DMS 273 (cell line): ENCODE measurements around the gene SMARCC1.
A peak's percentile ranks its signal among the peaks of the same experiment; 100 is the strongest.

ENCODE experiments used
- DNase-seq: peaks from one replicate; lab custom pipeline; 2025; ENCODE audit not compliant: unreplicated experiment; lab: John Stamatoyannopoulos, UW

The SMARCC1 gene

DNA sequence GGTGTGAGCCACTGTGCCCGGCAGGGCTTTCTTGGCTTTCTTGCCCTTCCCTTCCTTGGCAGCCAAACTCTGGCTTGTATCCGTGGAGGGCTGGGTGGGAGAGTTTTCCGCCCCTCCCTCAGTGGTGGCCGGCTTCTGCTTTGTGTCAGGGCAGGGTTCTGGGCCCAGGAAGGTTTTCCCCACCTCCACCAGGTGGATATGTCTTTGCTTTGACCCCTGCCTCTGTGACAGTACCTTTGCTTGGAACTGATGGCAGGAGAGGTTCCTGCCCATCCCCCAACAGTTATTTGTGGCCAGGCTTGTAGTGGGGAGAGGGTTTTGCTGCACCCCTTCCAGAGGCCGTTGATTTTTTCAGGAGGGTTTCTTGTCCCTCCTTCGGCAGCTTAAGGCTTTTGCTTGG, 227.4 kb downstream of the SMARCC1 start:
- DNase-seq: no peak

DNA sequence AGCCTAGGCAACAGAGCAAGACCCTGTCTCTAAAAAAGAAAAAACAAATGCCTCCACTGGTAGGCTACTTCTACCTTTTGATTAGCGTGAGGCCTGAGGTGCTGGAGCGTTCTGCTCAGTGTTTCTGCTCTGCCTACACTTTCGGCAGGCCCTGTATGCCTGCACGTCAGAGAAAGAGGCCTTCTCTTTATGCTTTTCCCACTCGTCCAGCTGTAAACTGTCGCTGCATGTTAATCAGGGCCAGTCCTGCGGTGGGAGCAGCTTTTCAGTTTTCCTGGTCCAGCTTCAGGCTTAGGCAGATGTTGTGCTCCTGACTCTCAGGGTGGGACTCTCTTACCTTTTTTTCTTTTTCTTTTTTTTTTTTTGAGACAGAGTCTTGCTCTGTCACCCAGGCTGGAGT, 228.3 kb downstream of the SMARCC1 start:
- no peak for DNase-seq

DNA sequence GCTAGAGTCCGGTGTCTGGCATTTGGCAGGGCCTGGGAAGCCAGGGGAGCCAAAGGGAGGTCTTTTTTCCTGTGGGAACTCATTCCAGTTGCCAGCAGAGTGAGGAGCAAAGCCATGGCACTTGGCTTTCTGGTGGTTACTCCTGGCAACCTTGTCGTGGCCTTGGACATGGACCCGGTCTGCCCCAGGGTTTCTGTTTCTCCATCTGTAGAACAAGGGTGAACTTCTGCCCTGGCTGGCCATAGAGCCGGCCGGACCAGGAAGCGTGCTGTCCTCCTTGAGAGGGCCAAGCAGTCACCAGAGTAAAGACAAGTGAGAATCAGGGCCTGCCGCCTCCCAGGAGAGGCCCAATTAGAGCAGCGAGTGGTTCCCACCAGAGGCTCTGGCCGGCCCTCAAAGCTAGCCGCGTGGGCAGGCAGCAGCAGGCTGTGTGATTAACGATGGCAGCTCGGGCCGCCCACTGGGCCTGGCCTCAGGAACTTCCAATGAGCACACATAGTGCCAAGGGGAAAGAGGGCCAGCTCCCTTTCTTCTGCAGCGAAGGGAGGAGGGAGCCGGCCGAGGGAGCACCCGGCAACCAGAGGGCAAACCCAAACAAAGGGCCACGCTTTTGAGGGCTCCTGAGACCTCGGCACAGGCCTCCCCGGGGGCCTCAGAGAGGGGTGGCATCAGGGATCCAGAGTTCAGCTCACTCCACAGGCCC, 239.1 kb downstream of the SMARCC1 start:
- DNase-seq: peak; percentile 3

DNA sequence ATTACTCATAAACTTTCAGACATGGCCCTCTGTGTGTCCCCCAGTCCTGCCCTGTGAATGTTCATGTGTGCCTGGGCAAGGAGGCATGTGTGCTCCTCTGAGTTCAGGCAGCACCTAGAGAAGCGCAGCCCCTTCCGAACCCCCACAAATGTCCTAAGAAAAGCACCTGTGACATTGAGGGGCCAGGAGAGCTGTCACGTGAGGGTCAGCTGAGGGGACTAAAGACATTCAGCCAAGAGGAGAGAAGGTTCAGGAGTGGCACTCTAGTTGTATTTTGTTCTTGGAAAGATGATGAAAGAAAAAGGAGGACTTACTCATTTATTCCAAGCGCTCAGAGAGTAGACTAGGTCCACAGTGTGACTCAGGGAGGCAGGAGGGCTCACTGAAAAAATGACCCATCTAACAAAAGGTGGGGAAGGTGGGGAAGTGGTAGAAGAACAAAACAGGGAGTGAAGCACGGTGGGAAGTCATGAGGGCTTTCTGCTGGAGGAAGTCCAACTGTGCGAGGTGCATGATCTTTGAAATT, 240.0 kb downstream of the SMARCC1 start:
- no peak for DNase-seq

DNA sequence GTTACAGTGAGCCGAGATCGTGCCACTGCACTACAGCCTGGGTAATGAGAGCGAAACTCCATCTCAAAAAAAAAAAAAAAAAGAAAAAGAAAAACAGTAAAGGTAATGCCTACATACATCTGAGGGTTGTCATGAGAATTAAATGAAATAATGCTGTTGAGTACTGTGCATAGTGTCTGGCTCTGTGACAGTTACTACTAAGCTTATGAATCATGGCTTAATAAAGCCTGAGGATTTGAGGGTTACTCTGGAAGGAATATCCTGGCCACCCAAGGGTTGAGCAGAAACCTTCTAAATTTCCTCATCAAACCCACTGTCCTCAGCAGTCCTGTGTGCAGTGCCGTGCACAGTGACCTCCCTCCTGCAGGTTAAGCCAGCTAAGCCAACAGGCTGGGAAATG, 241.4 kb downstream of the SMARCC1 start:
- DNase-seq: no peak

DNA sequence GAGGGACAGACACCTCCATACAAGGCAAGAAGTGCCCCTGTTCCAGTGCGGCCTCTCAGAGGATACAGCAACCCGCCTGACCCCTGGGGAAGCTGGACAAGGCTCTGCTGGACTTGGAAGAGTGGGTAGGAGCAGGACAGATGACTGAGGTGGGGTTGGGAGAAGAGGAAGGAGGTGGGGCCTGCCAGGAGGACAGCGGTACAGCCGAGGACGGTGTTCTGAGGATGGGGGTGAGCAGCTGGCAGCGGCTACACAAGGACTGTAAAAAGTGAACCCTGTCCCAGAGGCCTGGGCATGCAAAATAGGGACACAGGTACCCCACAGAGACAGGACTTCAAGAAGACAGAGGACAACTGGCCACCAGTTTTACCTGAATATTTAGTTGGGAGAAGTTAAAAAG, 244.7 kb downstream of the SMARCC1 start:
- DNase-seq: no peak

DNA sequence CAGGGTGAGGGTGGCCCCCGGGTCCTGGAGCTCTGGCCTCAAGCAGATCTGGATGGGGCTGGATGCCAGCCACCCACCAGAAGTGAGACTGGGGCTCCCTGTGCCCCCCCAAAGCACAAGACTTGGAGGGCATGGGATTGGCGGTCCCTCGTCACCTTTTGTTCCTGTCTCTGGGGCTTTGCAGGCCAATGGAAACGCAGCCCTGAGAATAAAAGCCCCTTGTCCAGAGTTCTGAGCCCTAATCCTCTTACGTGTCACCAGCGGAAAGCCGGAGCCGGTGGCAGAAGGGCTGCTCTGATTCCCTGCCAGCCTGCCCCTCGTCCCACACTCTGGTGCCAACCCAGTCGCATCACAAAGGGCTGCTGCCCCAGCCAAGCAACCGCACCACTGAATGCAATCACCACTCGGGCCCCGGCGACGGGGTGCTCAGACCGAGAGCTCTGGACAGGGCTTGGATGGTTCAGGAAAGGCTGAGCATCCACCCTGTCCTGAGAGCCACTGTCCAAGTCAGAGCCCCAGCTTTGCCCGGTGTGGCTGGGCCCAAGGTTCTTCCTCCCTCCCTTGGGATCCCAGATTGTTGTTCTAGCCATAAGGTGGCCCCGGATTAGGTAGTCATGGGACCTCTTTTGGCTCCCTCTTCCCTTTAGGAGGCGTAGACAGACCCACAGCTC, 245.3 kb downstream of the SMARCC1 start:
- DNase-seq: no peak
